HG02588 (cell line): Measurements from ENCODE around the gene ANXA8.
"Not testable (repeated sequence)": the region's sequence is repeated elsewhere in the genome, so short reads cannot be mapped to it uniquely, and the experiment has no call there.

Experiments used
- ATAC-seq: cut with Tn5 transposase; IDR thresholded peaks from one replicate; pipeline ENCODE4 v1.9.1; 2021; ENCODE audit warnings: mild to moderate bottlenecking, moderate library complexity; ENCODE audit not compliant: unreplicated experiment

Gene ANXA8

DNA sequence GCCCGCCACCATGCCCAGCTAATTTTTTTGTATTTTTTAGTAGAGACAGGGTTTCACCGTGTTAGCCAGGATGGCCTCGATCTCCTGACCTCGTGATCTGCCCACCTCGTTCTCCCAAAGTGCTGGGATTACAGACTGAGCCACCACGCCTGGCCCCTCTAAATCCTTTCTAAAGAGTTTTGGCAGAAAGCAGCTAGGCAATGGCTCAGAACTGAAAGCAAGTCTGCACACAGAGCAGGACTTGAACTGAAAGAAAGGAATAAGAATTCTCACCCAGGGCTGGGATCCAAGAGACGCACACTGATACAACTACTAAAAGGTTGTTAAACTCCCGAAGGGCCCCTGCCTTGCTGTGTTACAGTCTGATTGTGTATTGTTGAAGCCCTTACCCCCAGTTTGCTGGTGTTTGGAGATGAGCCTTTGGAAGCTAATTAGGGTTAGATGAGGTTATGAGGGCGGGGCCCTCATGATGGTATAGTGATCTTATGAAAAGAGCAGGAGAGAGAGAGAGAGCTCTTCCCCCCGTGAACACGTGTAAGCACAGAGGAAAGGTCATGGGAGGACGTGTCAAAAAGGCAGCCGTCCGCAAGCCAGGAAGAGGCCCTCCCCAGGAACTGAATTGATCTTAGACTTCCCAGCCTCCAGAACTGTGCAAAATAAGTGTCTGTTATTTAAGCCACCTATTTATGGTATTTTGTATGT lies 18.5 kb downstream of the ANXA8 start:
- ATAC-seq, result not testable (repeated sequence)

DNA sequence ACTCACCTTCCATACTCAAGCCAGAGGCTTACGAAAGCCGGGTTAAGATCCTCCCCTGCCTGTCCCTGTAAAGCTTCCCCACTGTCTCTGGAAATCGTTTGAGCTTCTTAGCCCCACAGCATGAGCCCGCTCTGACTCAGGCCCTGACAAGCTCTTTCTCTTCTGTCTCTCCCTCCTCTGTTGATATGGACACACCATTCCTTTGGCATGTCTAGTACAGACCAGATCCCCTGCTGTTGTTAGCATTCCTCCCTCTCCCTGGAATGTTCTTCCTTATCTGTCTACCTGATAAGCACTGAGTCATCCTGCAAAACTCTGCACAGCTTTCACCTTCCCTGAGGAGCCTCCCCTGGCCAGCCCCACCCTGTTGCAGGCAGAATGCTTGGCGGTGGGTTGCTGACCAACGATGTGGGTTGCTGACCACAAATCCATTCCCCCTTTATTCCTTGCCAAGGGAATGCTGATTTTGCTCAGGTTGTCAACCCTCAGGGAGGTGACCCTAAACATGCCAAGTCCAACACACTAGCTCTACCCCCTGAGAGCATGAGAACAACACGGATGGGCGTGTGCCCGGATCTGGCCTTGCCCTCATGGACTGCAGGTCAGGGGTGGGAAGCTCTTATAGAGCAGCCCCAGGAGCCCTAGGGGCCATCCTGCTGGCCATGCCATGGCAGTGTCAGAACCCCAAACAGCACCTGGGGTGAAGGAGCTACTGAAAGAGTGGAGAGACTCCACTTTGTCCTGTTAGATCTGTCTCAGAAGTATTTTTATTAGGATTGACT lies 21.1 kb downstream of the ANXA8 start:
- ATAC-seq, result not testable (repeated sequence)

DNA sequence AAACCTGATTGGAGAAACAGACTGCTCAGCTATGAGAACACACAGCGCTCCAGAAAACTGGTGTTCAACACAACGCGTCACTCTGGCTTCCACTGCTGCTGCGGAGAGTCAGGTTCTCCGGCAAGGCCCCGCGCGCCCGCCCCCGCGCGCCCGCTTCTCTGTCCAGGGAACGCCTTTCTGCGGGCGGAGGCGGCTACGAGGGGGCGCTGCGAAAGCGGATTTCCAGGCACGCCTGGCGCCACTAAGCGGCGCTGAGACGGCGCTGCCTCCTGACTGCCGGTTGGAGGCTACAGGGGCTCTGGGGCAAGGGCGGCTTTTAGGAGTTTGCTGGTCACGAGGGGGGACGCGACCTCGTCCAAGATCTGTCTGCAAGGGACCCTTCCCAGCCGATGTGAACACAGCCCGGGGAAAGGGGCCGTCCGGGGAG lies 22.6 kb downstream of the ANXA8 start:
- ATAC-seq, result not testable (repeated sequence)

DNA sequence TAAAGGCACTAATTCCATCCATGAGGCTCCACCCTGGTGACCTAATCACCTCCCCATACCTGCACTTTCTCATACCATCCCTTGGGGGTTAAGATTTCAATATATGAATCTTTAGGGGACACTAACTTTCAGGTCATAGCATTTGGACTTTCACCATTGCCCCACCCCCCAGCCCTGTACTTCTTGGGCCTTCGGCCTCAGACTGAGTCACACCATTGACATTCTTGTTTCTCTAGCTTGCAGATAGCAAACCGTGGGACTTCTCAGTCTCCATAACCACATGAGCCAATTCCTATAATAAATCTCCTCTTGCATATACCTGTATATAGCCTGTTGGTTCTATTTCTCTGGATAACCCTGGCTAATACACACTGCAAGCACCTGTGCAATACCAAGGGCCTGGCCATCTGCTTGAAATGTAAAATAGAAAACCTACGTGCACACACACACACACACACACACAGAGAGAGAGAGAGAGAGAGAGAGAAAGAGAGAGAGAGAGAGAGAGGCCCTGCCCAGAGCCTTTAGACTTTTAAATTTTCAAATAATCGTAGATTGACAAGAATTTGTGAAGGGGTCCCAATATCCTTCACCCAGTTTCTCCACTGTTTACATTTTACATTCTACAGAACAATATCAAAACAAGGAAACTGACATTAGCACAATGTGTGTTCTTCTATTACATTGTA lies 25.3 kb downstream of the ANXA8 start:
- no peak for ATAC-seq

DNA sequence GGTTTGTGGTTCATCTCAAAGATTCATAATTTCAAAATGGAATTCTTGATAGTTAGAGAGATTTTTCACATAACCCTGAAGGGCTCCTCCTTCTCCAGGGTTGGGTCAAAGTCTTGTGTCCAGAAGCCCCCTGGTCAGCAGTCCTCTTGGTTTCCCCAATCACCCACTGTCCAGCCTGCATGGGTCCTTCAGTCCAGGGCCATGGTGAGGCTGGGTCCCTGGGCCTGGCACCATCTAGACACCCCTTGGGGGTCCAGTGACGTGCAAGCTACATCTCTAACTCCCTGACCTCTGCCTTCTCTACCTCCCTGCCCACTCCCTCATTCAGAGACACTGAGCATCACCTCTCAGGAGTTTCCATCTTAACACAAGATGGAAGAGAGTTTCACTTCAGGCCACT lies 26.1 kb downstream of the ANXA8 start:
- no peak for ATAC-seq

DNA sequence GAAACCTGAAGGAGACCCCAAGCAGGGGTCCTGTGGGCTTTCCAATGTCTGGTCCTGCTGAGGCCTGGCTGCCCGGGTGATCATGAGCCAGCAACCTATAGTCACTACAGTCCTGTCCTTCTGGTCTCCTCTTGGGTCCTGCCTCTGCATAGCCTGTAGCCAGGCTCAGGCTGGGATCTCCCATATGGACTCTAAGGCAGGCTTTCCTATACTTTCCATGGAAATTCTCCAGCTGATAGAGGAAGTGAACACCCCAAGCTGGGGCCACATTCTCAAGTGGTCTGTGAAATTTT lies 26.4 kb downstream of the ANXA8 start:
- ATAC-seq, result no peak

DNA sequence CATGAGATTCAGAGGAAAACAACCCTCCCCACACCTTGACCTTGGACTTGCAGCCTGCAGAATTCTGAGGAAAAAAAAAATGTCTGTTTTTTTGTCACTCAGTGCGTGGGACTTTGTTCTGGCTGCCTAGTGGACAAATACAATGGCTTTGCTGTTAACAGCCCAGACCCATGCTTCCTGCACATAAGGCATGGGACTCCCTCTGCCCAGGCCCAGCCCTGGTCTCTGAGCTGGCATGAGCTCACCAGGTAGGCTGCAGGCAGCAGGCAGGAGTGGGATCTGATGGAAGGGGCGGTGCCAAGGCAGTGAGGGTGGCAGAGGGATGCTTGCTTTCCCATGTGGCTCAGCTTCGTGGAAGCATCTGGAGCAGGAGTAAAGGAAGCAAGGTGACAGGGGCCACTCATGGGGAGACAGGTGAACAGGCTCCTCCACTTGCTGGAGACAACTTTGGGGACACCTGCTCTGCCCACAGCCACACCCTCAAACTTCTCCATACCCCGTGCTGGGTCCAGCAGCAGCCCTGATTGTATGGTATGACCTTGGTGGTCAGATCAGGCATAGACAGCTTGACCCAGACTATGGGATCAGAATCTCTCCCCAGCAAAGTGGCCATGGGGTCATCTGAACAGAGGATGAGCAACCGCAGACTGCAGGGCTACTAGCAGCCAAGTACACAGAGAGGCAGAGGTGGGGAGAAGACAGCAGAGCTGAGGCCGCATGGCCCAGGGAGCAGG lies 27.0 kb downstream of the ANXA8 start:
- ATAC-seq, result no peak

DNA sequence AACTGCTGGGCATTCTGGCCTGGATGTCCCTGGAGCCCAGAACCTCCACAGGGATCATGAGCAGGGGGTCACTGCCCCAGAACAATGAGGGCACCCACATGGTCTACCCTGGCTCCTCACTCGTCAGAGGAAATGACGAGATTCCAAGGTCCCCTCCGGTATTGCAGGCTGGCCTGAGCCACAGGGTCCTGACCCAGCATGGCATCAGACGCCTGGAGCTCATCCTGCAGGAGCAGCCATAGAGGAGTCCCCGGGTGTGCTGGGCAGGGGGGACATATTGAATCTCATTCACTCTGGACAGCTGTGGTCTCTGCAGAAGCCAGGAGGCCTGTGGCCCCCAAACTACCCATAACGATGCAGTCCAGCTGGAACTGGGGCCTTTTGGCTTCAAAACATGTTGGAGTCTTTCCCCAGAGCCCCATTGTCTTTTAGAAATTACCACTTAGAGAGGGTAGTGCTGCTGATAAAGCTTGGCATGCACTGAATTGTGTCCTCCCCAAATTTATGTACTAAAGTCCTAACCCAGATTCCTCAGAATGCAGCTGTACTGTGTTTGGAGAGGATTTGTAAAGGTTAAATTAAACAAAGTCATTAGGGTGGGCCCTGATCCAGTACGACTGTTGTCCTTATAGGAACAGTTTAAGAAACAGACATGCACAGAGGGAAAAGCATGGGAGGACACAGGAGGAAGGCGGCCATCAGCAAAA lies 27.7 kb downstream of the ANXA8 start:
- ATAC-seq, result no peak

DNA sequence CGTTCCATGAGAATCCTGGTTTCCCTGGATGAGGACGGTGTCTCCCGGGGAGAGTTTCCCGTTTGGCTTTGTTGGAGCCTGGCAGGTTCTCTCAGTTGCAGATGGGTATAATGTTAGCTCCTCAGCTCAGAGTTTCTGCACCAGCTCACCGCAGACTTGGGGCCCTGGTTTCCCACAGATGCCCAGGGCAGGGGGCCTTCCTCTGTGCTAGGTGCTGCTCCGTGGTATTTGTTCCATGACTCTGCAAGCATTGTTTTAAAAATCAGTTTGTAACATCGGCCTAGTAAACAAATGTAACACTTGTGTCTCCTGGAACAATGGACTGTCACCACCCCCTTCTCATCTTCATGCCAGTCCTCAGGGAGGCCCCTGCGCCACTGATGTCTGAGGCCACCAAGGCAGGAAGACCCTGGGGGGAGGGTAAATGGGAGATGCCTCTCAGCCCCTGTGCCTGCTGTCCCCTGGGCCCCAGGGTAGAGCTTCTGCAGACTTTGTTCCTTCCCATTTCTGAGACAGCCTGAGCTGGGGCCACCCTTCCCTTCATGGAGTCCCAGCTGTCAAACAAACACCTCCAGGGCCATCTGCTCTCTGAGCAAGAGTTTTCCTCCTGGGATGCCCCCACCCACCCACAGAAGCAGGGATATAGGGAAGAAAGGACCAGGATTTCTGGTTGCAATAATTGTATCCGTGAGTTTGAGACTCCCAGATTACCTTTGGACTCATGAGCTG lies 28.4 kb downstream of the ANXA8 start:
- ATAC-seq, result not testable (repeated sequence)

DNA sequence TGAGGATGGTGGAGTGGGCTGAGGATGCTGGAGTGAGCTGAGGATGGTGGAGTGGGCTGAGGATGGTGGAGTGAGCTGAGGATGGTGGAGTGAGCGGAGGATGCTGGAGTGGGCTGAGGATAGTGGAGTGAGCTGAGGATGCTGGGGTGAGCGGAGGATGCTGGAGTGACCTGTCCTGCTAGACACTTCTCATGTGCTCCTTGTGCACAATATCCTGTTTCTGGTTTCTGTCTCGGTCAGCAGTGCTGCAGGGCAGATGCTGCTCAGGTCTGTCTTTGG lies 29.2 kb downstream of the ANXA8 start:
- ATAC-seq, result no peak

DNA sequence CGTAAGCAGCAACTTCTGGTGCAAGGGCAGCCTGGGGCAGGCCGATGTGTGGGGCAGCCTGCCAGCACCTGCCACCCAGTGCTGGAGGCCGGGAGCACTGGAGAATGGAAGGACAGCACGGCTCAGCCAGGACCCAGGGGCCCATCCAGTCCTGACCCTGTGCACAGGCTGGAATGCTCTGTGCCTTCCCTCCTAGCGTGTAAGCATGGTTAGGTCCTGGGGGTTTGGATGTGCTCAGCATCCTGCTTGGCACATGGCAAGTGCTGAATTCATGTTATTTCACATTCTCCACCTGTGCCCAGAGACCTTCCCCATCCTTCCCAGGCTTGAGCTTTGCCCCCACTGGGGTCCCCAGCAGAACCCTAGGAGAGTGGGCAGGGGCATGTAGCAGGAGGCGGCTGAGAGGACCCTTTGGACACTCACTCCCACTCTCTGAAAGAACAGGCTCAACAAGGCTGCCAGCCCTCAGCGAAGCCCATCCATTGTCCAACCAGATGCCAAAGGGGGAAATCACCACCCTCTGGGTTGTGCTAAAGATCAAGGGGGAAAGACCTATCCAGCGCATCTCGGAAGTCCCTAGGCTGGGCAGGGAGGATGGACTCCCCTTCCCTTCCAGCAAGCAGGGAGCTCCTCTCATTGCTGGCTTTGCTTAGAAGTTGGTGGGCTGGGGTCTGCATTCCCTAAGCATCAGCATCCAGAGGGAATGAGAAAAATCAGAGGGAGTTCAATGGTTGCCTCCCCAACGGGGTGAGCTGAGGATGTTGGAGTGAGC lies 29.7 kb downstream of the ANXA8 start:
- no peak for ATAC-seq

DNA sequence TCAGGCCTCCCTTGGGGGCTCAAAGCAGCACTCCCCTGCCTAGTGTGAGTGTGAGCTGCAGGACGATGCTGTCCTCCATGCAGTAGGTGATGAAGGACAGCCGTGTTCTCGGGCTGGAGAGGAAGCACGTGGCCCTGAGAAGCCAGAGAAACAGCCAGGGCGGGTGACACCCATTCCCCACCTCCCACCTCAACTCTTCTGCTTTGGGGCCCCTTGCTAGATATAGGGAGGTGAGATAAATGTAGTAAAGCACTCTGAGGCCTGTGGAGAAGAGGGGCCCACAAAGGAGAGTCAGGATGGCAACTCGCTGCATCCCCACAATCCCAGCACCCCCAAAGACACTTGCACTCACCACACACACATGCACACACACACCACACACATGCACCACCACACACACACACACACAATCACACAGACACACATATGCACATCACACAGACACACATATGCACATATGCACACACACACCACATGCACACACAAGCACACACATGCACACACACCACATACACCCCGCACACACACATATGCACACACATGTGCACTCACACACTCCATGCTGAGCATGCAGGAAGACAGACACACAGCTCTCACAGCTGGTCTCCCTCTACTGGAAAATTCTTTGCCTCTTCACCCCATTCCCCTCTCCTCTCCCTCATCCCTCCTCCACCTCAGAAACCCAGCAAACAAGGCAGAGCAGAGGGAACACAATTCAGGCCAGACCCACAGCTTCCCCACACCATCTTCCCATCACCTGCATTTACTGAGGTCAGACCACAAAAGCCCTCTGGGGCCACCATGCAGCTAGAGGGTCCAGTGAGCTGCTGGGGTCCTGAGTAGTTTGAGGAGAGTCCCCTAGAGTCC lies 30.5 kb downstream of the ANXA8 start:
- ATAC-seq, result no peak

DNA sequence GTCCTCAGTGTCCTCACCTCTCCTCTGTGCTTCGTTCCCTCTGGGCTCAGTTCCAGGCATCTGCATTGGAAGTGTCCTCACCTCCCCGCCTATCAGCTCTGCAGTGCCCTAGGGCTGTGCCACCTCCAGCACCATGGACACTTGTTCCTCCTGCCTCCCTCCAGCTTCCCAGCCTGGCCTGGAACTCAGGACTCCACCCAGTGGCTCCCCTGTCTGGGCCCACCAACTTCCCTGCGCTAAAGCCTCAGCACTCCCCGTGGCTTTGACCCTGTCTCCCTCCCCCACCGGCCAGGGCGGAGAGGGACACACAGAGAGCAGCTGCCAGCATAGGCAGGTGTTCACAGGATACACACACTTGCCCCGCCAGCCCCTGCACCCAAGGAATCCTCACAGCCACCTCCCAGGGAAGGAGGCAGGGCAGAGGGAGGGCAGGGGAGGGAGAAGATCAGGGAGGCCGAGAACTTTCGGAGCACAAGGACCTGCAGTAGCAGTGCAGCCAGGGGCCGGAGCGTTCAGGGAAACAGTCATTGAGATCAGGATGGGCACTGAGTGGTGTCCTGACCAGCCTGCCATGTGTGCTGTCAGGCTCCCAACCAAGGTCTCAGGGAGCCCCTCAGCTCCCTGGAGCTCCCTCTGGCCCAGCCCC lies 31.3 kb downstream of the ANXA8 start:
- ATAC-seq, result no peak

DNA sequence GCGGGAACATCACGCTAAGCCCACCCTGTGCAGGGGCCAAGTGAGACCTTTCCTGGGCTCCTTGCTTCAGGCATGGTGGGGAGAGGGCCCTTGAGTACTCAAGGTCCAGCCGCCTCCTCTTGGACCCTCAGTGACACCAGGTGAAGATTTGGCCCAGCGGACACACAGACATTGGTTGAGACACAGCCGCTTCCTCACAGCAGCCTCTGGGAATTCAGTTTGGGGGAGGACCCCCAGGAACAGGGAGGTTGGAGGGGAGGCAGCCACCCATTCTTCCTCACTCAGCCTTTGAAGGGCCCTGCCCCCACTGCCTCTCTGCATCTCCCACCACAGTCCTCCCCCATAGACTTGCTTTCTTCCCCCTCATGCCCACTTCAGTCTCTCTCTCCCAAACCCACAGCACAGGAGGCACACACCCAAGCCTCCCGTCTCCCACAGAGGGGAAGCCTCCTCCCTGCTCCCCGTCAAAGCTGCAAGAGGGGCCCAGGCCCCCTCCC lies 31.9 kb downstream of the ANXA8 start:
- no peak for ATAC-seq

DNA sequence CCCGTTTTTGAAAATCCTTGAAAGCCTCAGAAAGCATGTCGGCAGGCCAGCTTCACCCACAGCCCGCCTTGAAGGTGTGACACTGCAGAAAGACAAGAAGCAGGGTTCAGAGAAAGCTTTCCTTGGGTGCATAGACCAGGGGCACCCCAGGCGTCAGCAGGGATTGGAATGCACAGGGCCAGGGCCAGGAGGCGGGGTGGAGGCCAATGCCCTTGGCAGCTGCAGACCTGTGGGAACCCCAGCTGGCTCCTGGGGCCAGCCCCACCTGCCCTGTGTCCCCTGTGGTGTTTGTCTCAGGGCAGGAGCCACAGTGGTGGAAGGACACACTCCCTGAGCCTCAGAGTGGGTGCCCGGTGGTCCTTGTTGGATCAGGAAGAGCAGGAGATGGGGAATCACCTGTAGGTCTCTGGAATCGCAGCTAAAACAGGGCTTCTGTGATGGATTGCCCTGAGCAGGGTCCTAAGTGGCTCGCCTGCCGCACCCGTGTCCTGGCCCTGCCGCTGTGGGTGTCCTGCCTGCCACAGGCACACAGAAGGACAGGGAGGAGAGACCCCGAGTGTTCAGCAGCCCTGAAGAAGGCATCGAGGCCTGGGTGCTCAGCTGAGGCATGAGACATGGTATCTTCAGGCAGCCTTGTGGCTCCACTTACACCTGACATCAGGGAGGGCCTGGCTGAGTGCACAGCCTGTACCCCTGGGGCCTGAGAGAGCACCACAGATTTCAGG lies 32.5 kb downstream of the ANXA8 start:
- ATAC-seq, result no peak

DNA sequence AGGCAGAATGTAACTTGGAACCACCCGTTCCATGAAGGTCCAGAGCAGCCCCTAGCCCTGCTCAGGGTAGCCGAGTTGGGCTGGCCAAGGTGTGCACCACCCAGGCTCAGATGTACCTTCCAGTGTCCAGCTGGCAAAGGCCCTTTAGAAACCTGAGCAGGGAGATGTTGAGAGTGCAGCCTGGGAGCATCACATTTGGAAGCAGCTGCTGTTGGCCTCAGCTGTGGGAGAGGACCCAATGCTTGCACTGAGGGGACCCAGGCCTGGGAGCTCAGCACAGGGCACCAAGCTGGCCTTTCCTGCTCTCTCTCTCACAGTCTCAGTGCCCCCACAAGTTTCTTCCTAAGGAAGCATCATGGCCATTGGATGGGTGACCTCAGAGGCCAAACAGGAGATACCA lies 33.5 kb downstream of the ANXA8 start:
- no peak for ATAC-seq

DNA sequence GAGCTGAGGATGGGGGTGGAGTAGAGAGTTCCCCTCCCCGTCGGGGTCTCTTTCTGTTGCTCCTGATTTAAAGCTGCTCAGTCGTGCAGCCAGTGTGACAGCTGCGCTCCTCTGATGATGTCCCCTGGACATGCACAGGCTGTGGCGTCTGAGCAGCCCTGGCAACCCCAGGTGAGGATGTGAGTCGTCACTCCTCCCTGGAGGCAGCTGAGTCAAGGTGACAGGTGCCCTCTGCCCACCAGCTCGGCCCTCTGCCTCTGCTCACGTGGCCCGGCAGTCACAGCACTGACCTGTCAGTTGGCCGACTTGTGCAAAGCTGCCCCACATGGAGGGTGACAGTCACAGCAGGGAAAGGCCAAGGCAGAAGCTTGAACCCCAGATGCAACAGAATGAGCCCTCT lies 33.9 kb downstream of the ANXA8 start:
- no peak for ATAC-seq
